ENCODE data around the gene SH3GLB2.

Gene SH3GLB2

GRCh38 chr9:129064499-129064908 is 36.4 kb upstream of the SH3GLB2 start:
- no peak for TF ChIP-seq CTCF (IDR thresholded peaks at IDR 0.05; ENCODE audit: low read length, missing control alignments)
- no peak overlapping the region for H3K4me3 ChIP-seq (replicated peaks; ENCODE audit: low read depth, low read length)
- no peak for DNase-seq (ENCODE audit: low read depth)

- TF ChIP-seq CTCF (IDR thresholded peaks at IDR 0.05; ENCODE audit: low read length, missing control alignments), result no peak
- no peak overlapping the region for H3K4me3 ChIP-seq (replicated peaks; ENCODE audit: low read depth, low read length)
- DNase-seq (ENCODE audit: low read depth), result no peak
Measured at GRCh38 chr9:129063061-129063460, 34.9 kb upstream of the SH3GLB2 start.

- no peak for TF ChIP-seq CTCF (IDR thresholded peaks at IDR 0.05; ENCODE audit: low read length, missing control alignments)
- no peak overlapping the region for H3K4me3 ChIP-seq (replicated peaks; ENCODE audit: low read depth, low read length)
- no peak for DNase-seq (ENCODE audit: low read depth)
Measured at GRCh38 chr9:129060991-129061390, 32.9 kb upstream of the SH3GLB2 start.

GRCh38 chr9:129059796-129060785 is 32.0 kb upstream of the SH3GLB2 start:
- DNase-seq (ENCODE audit: low read depth), result no peak
- TF ChIP-seq CTCF (IDR thresholded peaks at IDR 0.05; ENCODE audit: low read length, missing control alignments), result no peak
- H3K4me3 ChIP-seq (replicated peaks; ENCODE audit: low read depth, low read length), result no peak overlapping the region

- no peak overlapping the region for H3K4me3 ChIP-seq (replicated peaks; ENCODE audit: low read depth, low read length)
- TF ChIP-seq CTCF (IDR thresholded peaks at IDR 0.05; ENCODE audit: low read length, missing control alignments), result no peak
- DNase-seq (ENCODE audit: low read depth), result peak; percentile 33
Measured at GRCh38 chr9:129058965-129059795, 31.0 kb upstream of the SH3GLB2 start.

- no peak overlapping the region for H3K4me3 ChIP-seq (replicated peaks; ENCODE audit: low read depth, low read length)
- no peak for TF ChIP-seq CTCF (IDR thresholded peaks at IDR 0.05; ENCODE audit: low read length, missing control alignments)
- no peak for DNase-seq (ENCODE audit: low read depth)
Measured at GRCh38 chr9:129054163-129054851, 26.2 kb upstream of the SH3GLB2 start.
